OCI-LY3 (cell line): ENCODE results near the gene TMEM150C.
"Not testable (repeated sequence)": the region's sequence is repeated elsewhere in the genome, so short reads cannot be mapped to it uniquely, and the experiment has no call there.

Source experiments
- H2AFZ ChIP-seq: fragments of 200-600, 300-600 bp; shearing (Covaris generic); 2 replicates; pipeline ENCODE4 v1.6.0; 2014; ENCODE audit warnings: antibody characterized with exemption, low read depth, low read length
- H3K27ac ChIP-seq: fragments of 200-600, 300-600 bp; sonication (generic); 2 replicates; pipeline ENCODE4 v1.5.1; 2014; ENCODE audit warnings: mild to moderate bottlenecking, low read length, moderate library complexity, mixed read lengths
- H3K27me3 ChIP-seq: fragments of 200-600, 300-600 bp; sonication (generic); 2 replicates; pipeline ENCODE4 v1.6.1; 2014; ENCODE audit warnings: low read depth, low read length, mixed read lengths
- H3K36me3 ChIP-seq: fragments of 200-600, 300-600 bp; sonication (generic); replicated peaks from 2 replicates; pipeline ENCODE3; 2014; ENCODE audit warnings: low read depth, low read length, mixed read lengths
- H3K4me1 ChIP-seq: fragments of 300-600, 200-600 bp; sonication (generic); 2 replicates; pipeline ENCODE4 v1.6.1; 2014; ENCODE audit warnings: low read length, mixed read lengths
- H3K4me2 ChIP-seq: fragments of 200-600, 300-600 bp; sonication (generic); 2 replicates; pipeline ENCODE4 v1.6.1; 2014; ENCODE audit warnings: low read length, mixed read lengths
- H3K4me3 ChIP-seq: fragments of 300-600, 200-600 bp; sonication (generic); 2 replicates; pipeline ENCODE4 v1.5.1; 2014; ENCODE audit warnings: antibody characterized with exemption, mild to moderate bottlenecking, low read length, moderate library complexity
- H3K79me2 ChIP-seq: fragments of 300-600, 200-600 bp; shearing (Covaris generic); 2 replicates; pipeline ENCODE4 v1.6.1; 2014; ENCODE audit warnings: mild to moderate bottlenecking, low read length, mixed read lengths
- H3K9ac ChIP-seq: fragments of 300-600, 200-600 bp; shearing (Covaris generic); 2 replicates; pipeline ENCODE4 v1.6.0; 2014; ENCODE audit warnings: mild to moderate bottlenecking, low read length, moderate library complexity
- H3K9me3 ChIP-seq: fragments of 200-600, 300-600 bp; shearing (Covaris generic); 2 replicates; pipeline ENCODE4 v1.6.1; 2014; ENCODE audit warnings: low read length, mixed read lengths; ENCODE audit not compliant: insufficient read depth
- H4K20me1 ChIP-seq: fragments of 200-600, 300-600 bp; sonication (generic); 2 replicates; pipeline ENCODE4 v1.6.1; 2016; ENCODE audit warnings: low read length, mixed read lengths; ENCODE audit not compliant: insufficient read depth
- EZH2phosphoT487 ChIP-seq: fragments of 200-600 bp; shearing (Covaris generic); IDR thresholded peaks from 2 replicates; pipeline ENCODE4 v1.6.1; 2018; ENCODE audit warnings: antibody characterized with exemption, mixed run types, low read depth
- TF ChIP-seq, protein P1 (sequence below): fragments of 200-600, 300-600 bp; sonication (generic); IDR thresholded peaks from 2 replicates; pipeline ENCODE4 v1.5.1; 2014; ENCODE audit warnings: antibody characterized with exemption, low read length, low read depth

TMEM150C gene

DNA sequence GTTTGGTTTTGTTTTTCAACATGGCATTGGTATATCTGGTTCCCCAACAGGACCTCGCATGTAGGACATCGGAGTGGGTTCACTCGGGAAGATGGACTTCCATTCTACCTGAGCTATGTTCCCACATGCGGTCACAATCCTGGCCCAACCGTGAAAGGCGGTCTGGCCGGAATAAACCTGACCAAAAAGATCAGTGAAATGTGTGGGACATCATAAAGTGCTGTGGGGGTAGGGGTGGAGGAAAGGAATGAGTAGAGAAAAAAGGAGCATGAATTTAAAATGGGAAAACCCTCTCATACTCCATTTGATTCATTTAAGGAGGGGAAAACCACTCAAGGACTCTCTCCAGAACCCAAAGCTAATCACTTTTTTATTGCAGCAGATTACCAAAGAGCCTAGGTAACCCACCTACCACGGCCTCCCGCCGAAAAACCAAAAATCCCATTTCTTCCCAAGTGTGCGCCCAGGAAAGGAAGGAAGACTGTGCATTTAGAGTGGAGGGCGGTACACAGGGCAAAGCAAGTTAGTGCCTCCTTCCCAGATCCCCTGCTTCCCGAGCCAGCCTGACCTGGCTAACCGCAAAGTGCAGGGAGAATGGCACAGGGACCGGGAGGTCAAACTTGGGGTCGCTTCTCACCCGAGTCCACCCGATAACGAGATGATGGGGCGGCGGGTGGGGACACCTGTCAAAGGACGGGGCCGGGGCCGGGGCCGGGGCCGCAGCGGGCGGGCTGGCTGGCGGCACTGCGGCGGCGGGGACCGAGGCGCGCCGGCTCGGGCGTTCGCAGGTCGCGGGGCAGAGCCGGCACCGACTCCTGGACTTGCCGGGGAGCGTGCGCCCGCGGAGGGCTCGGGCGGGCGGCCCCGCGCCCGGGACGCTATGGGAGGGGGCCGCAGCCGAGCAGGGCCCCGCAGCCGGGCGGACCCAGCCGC, 669 bp downstream of the TMEM150C start:
- no peak overlapping the region for H3K27ac ChIP-seq
- H3K4me2 ChIP-seq, result no peak overlapping the region
- no peaks in the 10 kb centered on the region for H3K79me2 ChIP-seq
- H3K9ac ChIP-seq, result no peak overlapping the region
- no peaks in the 10 kb centered on the region for H3K4me1 ChIP-seq
- H4K20me1 ChIP-seq, result no peaks in the 10 kb centered on the region
- no peak overlapping the region for H2AFZ ChIP-seq
- no peak overlapping the region for H3K4me3 ChIP-seq
- no peaks in the 10 kb centered on the region for H3K27me3 ChIP-seq
- TF ChIP-seq, protein P1, sequence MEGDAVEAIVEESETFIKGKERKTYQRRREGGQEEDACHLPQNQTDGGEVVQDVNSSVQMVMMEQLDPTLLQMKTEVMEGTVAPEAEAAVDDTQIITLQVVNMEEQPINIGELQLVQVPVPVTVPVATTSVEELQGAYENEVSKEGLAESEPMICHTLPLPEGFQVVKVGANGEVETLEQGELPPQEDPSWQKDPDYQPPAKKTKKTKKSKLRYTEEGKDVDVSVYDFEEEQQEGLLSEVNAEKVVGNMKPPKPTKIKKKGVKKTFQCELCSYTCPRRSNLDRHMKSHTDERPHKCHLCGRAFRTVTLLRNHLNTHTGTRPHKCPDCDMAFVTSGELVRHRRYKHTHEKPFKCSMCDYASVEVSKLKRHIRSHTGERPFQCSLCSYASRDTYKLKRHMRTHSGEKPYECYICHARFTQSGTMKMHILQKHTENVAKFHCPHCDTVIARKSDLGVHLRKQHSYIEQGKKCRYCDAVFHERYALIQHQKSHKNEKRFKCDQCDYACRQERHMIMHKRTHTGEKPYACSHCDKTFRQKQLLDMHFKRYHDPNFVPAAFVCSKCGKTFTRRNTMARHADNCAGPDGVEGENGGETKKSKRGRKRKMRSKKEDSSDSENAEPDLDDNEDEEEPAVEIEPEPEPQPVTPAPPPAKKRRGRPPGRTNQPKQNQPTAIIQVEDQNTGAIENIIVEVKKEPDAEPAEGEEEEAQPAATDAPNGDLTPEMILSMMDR, result no peak
- no peak for TF ChIP-seq EZH2phosphoT487
- H3K36me3 ChIP-seq, result no peaks in the 10 kb centered on the region
- H3K9me3 ChIP-seq, result no peaks in the 10 kb centered on the region

DNA sequence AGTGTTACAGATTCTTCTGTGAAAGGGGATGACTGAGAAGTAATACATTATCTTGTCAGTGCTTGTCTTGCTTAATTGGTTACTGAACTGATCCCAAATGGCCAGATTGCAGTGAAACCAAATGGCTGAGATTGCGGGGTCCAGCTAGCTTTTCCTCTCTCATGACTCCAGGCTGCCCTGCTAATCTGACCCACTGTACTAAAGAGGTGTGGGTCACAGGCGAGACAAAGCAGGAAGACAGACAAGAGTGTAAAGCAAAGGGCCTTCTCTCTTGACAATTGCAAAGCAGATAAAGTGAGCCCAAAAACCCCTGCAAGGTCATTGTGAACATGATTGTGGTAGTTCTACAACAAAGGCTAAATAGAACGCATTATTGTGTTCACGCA, 2.1 kb downstream of the TMEM150C start:
- Histone ChIP-seq H3K4me3 (no peak overlapping the region), H3K9me3 (no peaks in the 10 kb centered on the region), H3K9ac (no peak overlapping the region), H3K27me3 (no peaks in the 10 kb centered on the region; the same call in 1 of the 2 replicates), H2AFZ (no peak overlapping the region), H3K79me2 (no peaks in the 10 kb centered on the region), H3K27ac (no peak overlapping the region), H3K36me3 (no peaks in the 10 kb centered on the region), H4K20me1 (no peaks in the 10 kb centered on the region), H3K4me2 (no peak overlapping the region), H3K4me1 (no peaks in the 10 kb centered on the region)
- TF ChIP-seq EZH2phosphoT487, result no peak
- TF ChIP-seq, protein P1, result no peak

DNA sequence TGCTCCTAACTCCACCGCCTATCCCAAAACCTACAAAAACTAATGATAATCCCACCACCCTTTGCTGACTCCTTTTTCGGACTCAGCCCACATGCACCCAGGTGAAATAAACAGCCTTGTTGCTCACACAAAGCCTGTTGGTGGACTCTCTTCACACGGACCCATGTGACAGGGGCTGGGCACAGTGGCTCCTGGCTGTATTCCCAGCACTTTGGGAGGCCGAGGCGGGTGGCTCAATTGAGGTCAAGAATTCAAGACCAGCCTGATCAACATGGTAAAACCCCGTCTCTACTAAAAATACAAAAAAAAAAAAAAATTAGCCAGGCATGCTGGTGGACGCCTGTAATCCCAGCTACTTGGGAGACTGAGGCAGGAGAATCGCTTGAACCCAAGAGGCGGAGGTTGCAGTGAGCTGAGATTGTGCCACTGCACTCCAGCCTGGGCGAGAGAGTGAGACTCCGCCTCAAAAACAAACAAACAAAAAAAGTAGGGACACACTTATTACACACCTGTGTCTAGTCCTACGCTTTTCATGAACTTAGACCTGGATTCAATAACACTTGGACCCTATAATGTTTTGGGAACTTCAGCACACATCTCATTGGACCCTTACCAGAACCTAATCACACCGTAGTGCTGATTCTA, 2.6 kb downstream of the TMEM150C start:
- H3K4me2 ChIP-seq, result not testable (repeated sequence)

DNA sequence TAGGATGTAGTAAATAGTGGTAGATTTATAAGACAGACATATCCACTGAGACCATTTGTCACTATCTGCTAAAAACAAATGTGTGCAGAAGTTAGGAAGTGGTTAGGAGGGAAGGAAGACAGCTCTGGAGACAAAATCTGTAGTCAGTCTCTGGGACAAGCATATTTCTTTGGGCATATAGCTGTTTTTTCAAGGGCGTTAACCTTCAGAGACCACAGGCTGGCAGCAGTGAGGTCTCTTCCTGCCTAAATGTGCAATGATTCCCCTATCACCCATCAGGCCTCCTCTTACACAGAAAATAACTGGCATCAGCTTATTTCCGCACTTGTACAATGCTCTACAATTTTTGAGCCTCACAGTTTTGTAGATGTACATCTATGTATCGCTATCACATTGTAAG, 6.5 kb downstream of the TMEM150C start:
- H2AFZ ChIP-seq, result 0 out of 2 replicates have a peak overlapping the region, but pooled peaks have one; percentile 33
- TF ChIP-seq EZH2phosphoT487, result no peak
- TF ChIP-seq, protein P1, result peak; percentile 13; the same call in 1 of the 2 replicates
- no peaks in the 10 kb centered on the region for H3K36me3 ChIP-seq
- H3K4me1 ChIP-seq, result no peaks in the 10 kb centered on the region
- no peaks in the 10 kb centered on the region for H3K9me3 ChIP-seq
- H3K27ac ChIP-seq, result no peak overlapping the region
- H3K4me2 ChIP-seq, result no peak overlapping the region
- H3K9ac ChIP-seq, result no peak overlapping the region
- H4K20me1 ChIP-seq, result no peaks in the 10 kb centered on the region
- no peaks in the 10 kb centered on the region for H3K79me2 ChIP-seq
- H3K4me3 ChIP-seq, result no peak overlapping the region
- H3K27me3 ChIP-seq, result no peaks in the 10 kb centered on the region; the same call in 1 of the 2 replicates

More for the DNA sequence above, 2.6 kb downstream of the TMEM150C start:
- not testable (repeated sequence) for H4K20me1 ChIP-seq, H3K36me3 ChIP-seq, H3K4me3 ChIP-seq, H3K79me2 ChIP-seq, H3K4me1 ChIP-seq, H3K27ac ChIP-seq, H2AFZ ChIP-seq, H3K9ac ChIP-seq, H3K27me3 ChIP-seq, H3K9me3 ChIP-seq
